HG02981 (cell line): ENCODE data around the gene PLCB3.

Experiments
- ATAC-seq: cut with Tn5 transposase; IDR thresholded peaks from one replicate; pipeline ENCODE4 v1.9.1; 2021; ENCODE audit warnings: mild to moderate bottlenecking, moderate library complexity; ENCODE audit not compliant: unreplicated experiment

PLCB3 gene

DNA sequence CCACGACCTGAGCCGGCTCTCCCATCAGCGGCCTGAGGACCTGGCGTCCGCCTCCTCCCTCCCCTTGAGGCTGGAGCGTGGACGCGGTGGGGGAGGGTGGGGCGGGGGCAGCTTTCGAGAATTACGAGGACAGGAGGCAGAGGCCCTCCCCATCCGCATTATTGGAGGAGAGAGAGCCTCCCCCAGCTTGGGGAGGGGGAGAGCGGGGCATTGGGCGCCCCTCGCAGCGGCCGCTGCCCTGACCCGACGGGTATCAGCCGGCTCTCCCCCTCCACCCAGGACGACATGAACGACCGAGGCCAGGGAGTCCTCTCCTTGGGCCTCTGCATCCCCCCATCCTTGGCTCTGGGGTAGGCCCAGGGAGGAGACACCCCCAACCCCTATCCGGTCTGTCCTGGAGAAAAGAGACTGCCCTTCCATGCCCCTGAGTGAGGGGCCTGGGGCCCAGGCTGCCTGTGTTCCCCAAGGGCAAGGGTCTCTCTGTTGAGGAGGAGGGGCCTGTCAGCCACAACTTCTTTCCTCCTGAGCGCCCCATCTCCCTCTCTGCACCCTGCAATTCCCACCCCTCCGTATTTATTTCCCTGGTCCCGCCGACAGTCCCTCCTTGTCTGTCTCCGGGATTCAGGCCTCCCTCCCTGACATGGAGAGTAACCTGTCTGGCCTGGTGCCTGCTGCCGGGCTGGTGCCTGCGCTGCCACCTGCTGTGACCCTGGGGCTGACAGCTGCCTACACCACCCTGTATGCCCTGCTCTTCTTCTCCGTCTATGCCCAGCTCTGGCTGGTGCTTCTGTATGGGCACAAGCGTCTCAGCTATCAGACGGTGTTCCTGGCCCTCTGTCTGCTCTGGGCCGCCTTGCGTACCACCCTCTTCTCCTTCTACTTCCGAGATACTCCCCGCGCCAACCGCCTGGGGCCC lies 34.8 kb downstream of the PLCB3 start:
- peak; percentile 0 for ATAC-seq

DNA sequence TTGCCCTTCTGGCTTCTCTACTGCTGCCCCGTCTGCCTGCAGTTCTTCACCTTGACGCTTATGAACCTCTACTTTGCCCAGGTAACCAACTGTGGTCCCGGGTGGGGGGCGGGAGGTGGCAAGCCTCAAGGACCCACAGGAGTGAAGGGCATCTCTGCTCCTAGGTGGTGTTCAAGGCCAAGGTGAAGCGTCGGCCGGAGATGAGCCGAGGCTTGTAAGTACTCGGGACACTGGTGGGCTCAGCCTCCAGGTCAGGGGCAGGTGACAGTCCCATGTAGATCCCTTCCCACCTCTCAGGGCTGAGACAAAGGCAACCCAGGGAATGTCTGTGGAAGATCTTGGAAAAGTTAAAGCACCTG lies 35.5 kb downstream of the PLCB3 start:
- no peak for ATAC-seq

DNA sequence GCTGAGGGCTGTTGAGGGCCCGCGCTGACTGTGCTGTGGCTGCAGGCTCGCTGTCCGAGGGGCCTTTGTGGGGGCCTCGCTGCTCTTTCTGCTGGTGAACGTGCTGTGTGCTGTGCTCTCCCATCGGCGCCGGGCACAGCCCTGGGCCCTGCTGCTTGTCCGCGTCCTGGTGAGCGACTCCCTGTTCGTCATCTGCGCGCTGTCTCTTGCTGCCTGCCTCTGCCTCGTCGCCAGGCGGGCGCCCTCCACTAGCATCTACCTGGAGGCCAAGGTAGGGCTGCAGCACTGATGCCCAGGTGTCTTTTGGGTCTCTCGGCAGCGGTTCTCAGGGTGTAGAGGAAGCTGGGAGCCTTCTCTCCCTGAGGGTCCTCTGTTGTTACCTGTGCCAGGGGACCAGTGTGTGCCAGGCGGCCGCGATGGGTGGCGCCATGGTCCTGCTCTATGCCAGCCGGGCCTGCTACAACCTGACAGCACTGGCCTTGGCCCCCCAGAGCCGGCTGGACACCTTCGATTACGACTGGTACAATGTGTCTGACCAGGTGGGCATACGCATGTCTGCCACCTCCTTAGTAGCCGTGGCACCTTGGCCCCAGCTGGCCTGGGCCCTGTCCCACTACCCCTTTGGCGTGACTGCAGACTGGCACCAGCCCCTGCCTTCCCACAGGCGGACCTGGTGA lies 36.5 kb downstream of the PLCB3 start:
- no peak for ATAC-seq

DNA sequence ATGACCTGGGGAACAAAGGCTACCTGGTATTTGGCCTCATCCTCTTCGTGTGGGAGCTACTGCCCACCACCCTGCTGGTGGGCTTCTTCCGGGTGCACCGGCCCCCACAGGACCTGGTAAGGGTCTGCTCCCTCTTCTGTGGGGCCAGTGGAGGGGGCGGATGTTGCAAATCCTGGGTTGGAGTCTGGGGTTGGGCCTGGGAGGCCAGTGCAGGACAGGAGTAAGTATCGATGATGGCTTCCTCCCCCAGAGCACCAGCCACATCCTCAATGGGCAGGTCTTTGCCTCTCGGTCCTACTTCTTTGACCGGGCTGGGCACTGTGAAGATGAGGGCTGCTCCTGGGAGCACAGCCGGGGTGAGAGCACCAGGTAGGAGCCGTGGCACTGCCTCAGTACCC lies 37.0 kb downstream of the PLCB3 start:
- ATAC-seq: no peak

DNA sequence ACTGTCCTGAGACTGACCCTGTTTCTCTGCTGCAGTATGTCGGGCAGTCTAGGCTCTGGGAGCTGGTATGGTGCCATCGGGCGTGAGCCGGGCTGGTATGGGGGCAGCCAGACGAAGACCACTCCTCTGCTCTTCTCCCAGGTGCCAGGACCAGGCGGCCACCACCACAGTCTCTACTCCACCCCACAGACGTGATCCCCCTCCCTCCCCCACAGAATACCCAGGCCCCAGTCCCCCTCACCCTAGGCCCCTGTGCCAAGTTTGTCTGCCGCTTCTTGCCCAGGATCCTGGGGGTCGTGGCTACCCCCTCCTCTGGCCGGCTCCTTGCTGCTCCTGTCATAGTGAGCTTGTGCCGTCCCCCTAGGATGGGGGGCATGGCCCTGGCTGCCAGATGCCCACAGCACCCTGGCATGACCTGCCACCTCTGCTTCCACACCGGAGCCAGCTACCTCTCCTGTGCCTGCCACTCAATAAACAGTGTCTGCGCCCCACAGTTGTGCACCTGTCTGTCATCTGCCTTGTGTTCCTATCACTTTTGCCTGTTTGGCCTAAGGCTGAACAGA lies 37.8 kb downstream of the PLCB3 start:
- ATAC-seq: no peak

DNA sequence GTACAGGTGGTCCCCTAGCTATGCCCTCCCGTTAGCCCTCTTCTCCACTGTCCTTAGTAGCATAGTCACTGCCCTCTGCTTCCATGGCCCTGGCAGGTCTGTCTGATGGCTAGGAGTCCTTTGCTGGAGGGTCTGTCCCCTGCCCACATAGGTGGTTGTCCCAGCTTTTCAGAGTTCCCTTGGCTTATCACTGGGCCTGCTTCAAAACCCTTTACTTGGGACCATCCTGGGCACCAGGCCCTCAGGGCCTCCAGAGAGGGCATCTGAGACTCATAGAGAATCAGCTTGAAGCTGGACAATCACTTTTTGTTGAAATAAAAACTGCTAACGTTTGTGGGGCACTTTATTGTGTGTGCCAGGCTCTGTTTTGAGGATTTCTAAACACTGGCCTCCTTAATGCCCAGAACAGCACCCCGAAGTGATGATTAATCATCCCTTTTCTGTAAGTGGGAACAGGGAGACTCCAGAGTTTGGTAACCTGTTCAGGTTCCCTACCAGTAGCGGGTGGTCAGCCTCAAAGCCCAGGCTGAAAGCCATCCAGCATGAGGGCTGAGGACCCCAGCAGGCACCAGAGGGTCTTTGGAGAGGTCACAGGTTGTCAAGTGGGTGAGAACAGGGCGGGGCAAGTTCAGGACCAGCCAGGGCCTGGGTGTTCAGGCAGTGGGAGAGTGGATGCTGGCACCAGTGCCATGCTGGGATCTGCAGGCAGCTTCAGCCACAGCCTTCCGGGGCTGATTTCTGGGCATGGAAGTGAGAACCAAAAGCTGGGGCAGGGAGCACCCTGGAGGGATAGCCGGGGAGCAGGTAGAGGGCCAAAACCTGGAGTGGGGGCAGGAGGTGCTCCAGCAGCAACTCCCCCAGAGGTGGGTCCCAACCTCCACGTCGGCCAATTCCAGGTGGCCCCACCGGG lies 39.3 kb downstream of the PLCB3 start:
- no peak for ATAC-seq

DNA sequence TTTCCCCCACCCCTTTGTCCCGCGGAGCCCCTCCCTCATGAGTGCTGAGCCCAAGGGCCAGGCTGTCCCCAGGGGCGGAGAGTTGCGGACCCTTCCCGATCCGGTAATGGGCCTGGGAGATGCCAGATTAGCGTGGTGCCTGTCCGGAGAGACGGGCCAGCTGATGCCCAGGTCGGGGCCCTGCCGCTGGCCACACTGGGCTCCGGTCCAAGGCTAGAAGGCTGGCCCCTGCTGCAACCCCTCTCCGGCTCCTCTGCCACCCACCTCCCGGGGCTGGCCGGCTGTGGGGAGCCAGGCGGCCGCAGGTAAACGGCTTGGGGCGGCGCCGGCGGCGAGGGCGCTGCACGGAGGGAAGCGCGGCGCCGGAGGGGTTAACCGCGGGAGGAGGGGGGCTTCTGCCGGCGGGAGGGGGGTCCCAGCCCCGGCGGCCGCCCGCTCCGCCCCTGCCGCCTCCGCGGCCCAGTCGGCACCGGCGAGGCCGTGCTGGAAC lies 40.0 kb downstream of the PLCB3 start, which contains the start of gene KCNK4:
Gene KCNK4, plus strand, starts transcription at position 41 of the 490 bp plus-strand sequence. CDS start 1,717 bp downstream, outside the sequence.
- ATAC-seq: no peak

DNA sequence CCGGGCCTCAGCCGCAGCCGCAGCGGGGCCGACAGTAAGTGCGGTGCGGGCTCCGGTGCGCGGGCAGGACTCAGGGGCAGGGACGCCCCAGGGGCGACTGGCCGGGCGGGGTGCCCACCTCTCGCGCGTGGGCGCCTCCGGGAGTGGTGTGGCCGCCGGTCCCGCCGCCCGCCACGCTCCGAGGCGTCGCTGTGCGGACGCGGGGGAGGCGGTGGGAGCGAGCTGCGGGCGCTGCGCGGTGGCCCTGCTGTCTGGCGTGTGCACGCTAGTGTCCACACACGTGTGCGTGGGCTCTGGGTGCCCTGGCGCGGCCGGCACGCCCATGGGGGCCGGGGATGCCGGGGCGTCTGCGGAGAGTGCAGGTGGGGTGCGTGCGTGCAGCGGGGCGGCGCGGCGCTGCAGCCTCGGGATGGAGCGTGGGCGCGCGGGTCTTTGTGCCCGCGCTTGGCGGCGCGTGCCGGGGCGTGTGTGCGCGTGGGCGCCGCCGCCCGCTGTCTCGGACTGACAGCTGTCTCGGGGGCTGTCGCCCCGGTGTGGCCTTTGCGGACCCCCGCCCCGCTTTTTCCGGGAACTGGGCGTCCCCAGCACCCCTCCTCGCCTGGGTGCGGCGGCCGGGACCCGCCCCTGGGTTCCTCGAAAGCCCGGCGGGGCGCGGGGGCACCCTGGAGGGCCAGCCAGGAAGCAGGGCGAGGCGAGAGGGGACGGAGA lies 40.6 kb downstream of the PLCB3 start:
- ATAC-seq: no peak

DNA sequence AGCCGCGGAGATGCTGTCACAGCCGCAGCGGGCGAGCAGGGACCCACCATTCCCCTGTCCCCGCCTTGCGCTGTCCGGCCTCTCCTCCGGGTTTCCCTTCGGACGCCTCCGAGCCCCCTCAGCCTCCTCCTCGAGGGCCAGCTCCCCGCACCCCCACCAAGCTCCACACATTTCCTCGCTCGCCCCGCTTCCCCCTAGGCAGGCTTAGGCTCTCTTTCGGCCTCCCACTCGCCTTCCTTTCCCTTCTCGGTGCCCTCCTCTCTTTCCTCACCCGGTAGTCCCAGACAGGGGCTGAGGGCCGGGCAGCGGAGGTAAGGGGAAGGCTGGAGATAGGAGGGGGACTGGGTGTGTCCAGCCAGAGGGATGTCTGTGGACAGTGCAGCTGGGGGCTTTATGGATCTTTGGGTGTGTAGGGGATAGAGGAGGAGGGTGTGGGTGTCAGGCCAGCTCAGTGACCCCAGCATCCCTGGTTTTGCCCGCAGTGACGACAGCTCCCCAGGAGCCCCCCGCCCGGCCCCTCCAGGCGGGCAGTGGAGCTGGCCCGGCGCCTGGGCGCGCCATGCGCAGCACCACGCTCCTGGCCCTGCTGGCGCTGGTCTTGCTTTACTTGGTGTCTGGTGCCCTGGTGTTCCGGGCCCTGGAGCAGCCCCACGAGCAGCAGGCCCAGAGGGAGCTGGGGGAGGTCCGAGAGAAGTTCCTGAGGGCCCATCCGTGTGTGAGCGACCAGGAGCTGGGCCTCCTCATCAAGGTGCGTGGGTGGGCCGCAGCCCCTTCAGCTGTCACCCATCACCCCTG lies 41.3 kb downstream of the PLCB3 start:
- ATAC-seq: no peak

DNA sequence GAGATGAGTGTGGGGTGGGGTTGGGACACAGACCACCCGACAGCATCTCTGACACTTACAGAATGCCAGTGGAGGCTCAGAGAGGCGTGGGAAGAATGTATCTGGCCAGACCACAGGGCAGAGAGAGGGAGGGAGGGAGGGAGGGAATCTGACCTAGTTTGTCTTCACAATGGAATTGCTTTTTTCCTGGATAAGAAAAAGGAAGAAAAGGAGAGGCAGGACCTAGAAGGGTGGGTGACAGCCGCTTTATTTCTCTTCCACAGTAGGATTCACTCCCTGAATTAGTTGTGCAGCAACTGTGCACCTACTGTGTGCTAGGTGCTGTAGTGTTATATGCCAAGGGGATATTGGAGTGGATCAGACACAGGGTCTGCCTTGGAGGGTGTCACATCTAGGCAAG lies 43.4 kb downstream of the PLCB3 start:
- ATAC-seq: no peak

DNA sequence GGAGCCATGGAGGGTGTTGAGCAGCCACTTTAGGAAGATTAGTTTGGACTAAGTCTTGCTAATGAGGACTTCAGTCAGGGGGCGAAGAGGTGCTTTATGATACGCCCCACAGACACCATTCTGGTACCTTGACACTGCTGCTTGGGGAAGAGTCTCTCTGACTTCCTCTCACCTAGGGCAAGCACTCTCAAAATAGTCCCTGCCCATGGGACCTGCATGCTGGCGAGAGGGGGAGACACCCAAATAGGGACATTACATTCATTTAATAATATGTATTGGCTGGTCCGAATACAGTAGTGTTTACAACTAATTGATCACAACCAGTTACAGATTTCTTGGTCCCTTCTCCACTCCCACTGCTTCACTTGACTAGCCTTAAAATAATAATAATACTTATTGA lies 44.4 kb downstream of the PLCB3 start:
- no peak for ATAC-seq

DNA sequence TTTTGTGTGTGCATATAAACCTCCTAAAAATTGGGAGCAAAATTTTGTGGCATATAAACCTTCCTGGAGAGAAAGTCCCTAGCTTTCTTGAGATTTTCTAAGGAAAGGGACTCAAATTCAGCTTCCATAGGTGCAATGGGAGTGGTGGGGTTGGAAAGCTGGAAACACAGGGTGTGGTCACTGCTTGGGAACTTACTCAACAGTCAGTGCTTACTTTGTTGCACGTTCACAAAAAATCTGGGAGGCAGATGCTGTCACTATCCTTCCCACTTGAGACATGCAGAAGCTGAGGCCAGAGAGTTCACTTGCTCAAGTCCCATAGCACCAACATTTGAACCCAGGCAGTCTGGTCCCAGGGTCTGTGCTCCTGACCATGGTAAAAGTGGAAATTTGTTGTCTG lies 44.9 kb downstream of the PLCB3 start:
- no peak for ATAC-seq

DNA sequence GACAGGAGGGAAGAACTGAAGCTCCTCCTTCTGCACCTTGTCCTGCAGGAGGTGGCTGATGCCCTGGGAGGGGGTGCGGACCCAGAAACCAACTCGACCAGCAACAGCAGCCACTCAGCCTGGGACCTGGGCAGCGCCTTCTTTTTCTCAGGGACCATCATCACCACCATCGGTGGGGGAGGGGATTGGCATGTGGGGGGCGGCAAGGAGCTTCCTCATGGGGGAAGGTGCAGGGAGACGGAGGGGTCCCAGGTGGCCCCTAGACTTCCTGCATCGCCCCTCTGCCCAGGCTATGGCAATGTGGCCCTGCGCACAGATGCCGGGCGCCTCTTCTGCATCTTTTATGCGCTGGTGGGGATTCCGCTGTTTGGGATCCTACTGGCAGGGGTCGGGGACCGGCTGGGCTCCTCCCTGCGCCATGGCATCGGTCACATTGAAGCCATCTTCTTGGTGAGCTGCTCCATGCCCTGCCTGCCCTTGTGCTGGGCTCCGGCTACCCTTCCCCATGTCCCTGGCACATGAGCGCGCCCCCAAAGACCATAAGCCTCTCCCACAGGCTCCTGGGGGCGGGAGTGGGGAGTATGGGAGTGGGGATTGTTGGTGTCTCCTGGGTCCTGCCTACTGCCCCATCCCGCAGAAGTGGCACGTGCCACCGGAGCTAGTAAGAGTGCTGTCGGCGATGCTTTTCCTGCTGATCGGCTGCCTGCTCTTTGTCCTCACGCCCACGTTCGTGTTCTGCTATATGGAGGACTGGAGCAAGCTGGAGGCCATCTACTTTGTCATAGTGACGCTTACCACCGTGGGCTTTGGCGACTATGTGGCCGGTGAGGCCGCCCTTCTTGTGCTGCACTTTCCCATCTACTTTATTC lies 45.7 kb downstream of the PLCB3 start:
- no peak for ATAC-seq

DNA sequence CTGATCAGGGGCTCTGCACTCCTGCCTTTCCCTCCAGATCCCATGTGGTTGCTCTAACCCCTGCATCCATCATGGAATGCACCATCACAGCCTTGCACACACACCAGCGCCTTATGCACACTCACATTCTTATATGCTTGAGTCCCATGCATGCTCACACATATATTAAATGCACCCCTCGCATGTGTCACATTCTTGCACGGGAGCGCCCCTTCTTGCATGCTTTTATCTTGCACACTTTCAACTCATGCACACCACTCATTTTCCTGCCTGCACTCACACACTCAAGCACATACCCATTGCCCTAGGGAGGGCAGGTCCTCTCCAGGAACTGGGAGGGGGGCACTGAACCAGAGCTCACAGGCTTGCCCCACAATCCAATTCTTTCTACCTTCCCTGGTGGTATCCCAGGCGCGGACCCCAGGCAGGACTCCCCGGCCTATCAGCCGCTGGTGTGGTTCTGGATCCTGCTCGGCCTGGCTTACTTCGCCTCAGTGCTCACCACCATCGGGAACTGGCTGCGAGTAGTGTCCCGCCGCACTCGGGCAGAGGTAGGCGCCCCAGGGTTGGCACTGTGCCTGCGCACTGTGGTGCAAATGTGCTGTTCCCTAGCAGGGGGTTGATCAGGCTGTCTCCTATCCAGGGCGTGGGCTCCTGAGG lies 46.5 kb downstream of the PLCB3 start:
- no peak for ATAC-seq

DNA sequence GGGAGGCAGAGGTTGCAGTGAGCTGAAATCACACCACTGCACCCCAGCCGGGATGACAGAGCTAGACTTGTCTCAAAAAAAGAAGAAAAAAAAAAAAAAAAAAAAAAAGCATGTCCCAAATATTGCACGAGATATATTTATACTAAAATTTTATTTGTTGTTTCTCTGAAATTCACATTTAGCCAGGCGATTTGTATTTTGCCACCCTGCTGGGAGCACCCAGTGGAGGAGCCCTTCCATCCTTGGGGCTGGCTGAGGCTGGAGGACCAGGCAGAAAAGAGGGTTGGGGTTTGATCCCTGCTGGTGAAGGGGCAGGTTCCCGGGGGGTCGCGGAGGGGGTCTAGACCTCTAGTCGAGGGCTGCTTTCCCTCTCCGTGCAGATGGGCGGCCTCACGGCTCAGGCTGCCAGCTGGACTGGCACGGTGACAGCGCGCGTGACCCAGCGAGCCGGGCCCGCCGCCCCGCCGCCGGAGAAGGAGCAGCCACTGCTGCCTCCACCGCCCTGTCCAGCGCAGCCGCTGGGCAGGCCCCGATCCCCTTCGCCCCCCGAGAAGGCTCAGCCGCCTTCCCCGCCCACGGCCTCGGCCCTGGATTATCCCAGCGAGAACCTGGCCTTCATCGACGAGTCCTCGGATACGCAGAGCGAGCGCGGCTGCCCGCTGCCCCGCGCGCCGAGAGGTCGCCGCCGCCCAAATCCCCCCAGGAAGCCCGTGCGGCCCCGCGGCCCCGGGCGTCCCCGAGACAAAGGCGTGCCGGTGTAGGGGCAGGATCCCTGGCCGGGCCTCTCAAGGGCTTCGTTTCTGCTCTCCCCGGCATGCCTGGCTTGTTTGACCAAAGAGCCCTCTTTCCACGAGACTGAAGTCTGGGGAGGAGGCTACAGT lies 47.9 kb downstream of the PLCB3 start:
- ATAC-seq: no peak

DNA sequence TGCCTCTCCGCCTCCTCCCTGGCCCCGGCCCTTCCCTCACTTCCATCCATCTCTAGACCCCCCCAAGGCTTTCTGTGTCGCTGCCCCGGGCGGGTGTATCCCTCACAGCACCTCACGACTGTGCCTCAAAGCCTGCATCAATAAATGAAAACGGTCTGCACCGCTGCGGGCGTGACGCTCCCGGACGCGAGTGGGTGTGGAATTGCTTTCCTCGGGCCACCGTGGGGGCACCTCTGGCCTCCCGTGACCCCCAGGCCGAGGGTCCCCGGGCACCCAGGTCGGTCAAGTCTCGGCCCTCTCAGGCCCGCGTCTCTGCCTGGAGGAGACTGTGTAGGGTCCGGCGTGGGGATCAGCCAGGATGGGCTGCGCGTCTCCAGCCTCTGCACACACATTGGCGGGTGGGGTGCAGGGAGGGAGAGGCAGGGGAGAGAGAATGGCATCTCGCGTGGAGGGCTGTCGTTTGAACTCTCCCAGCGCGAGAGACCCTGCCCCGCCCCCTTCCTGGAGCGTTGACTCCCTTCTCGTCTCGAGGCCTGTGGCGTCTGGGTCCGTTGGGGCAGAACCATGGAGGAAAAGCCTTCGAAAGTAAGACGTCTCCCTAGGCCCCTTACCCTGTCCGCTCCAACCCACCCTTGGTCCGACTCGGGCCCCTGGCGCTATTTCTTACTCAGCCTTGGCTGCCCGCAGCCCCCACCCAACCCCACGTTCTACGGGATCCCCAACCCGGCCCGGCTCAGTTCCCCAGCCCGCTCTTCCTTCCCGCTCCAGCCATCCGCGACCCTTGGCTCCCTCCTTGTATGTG lies 48.7 kb downstream of the PLCB3 start, which contains the start of gene CATSPERZ:
Gene CATSPERZ, plus strand, starts transcription at position 512 of the 802 bp plus-strand sequence. Its CDS starts 53 bp downstream, at position 565.
- ATAC-seq: no peak
